GM12891 (cell line): Measurements from ENCODE around the gene APPL2.

Experiments used
- POLR2A ChIP-seq: IDR thresholded peaks from 2 replicates; pipeline ENCODE4 v1.6.1; 2011; ENCODE audit warnings: low read depth, low read length, control low read depth
- POLR2AphosphoS5 ChIP-seq: IDR thresholded peaks from 2 replicates; pipeline ENCODE4 v1.6.1; 2011; ENCODE audit warnings: low read depth, low read length, control low read depth
- POU2F2 ChIP-seq: IDR thresholded peaks from 2 replicates; pipeline ENCODE4 v1.6.1; 2011; ENCODE audit warnings: low read depth, mild to moderate bottlenecking, control low read depth, low read length, moderate library complexity

GRCh38 chr12:105220150-105220928, 15.6 kb downstream of the APPL2 start:
- no peak for TF ChIP-seq POLR2A
- no peak for TF ChIP-seq POLR2AphosphoS5
- TF ChIP-seq POU2F2: no peak
